Activated T-helper 9 cell treated with anti-CD3 and anti-CD28 coated beads, Interleukin-2, amount 50 U/mL, for 16 hours (primary cell): Measurements from ENCODE around the gene ALK.

Experiments used
- DNase-seq: peaks from one replicate; pipeline ENCODE4 v3.0.0-alpha.2; 2020; ENCODE audit warnings: low read depth

ALK gene

GRCh38 chr2:29487967-29488555, 433.3 kb downstream of the ALK start:
- DNase-seq, result no peak

GRCh38 chr2:29485631-29486030, 435.8 kb downstream of the ALK start:
- DNase-seq, result no peak

GRCh38 chr2:29485117-29485516, 436.3 kb downstream of the ALK start:
- DNase-seq, result no peak

GRCh38 chr2:29482867-29483266, 438.5 kb downstream of the ALK start:
- no peak for DNase-seq

- DNase-seq, result no peak
Observed at GRCh38 chr2:29482348-29482747, 439.0 kb downstream of the ALK start.

GRCh38 chr2:29481313-29481712, 440.1 kb downstream of the ALK start:
- no peak for DNase-seq

GRCh38 chr2:29480426-29480825, 441.0 kb downstream of the ALK start:
- no peak for DNase-seq

- DNase-seq, result no peak
Observed at GRCh38 chr2:29479401-29479800, 442.0 kb downstream of the ALK start.

- no peak for DNase-seq
Observed at GRCh38 chr2:29478641-29479040, 442.7 kb downstream of the ALK start.

GRCh38 chr2:29477186-29477585, 444.2 kb downstream of the ALK start:
- DNase-seq, result no peak

- no peak for DNase-seq
Observed at GRCh38 chr2:29475499-29475898, 445.9 kb downstream of the ALK start.

- DNase-seq, result no peak
Observed at GRCh38 chr2:29469961-29470360, 451.4 kb downstream of the ALK start.

GRCh38 chr2:29469516-29469915, 451.9 kb downstream of the ALK start:
- no peak for DNase-seq

GRCh38 chr2:29463181-29463900, 458.0 kb downstream of the ALK start:
- no peak for DNase-seq

GRCh38 chr2:29462293-29462692, 459.1 kb downstream of the ALK start:
- no peak for DNase-seq

GRCh38 chr2:29460190-29460589, 461.2 kb downstream of the ALK start:
- DNase-seq, result no peak

GRCh38 chr2:29459445-29460179, 461.8 kb downstream of the ALK start:
- no peak for DNase-seq

GRCh38 chr2:29456429-29456828, 465.0 kb downstream of the ALK start:
- DNase-seq, result no peak

- DNase-seq, result no peak
Observed at GRCh38 chr2:29455200-29455860, 466.1 kb downstream of the ALK start.

- no peak for DNase-seq
Observed at GRCh38 chr2:29452036-29452435, 469.4 kb downstream of the ALK start.

- DNase-seq, result no peak
Observed at GRCh38 chr2:29450596-29451222, 470.7 kb downstream of the ALK start.

GRCh38 chr2:29449499-29449898, 471.9 kb downstream of the ALK start:
- DNase-seq, result no peak
